ENCODE results near the gene NPVF. TPM values are rescaled to one million over a fixed set of nuclear protein-coding genes. Genes with fewer than 3 reads are reported as not detected.

NPVF gene
- polyA plus RNA-seq, 3 donors: not detected

GRCh38 chr7:25216837-25217236 is 11.4 kb downstream of the NPVF start:
- no peaks in the 10 kb centered on the region for H3K4me1 ChIP-seq (ENCODE audit: control insufficient read depth in 1 of 2, insufficient read depth in 2 of 2, low read length in 2 of 2)
- Mint-ChIP-seq H3K36me3 (no peaks in the 10 kb centered on the region), H3K4me3 (no peak overlapping the region), H3K27ac (no peak overlapping the region), H3K4me1 (no peaks in the 10 kb centered on the region), H3K9me3 (peaks cover 0 to under 1% (median 0%) of the 10 kb centered on the region in 7 donors), H3K27me3 (ENCODE audit: low read depth in 3 of 3) (peaks cover 7 to 9% (median 9%) of the 10 kb centered on the region in 3 donors)
- H3K4me3 ChIP-seq (replicated peaks in 1 of 3; ENCODE audit: low read depth in 2 of 3, low read length in 3 of 3): no peak overlapping the region
- no peaks in the 10 kb centered on the region for H3K9me3 ChIP-seq (replicated peaks in 1 of 2; ENCODE audit: control insufficient read depth in 1 of 2, insufficient read depth in 1 of 2, low read length in 2 of 2)
- H3K36me3 ChIP-seq (replicated peaks in 1 of 2; ENCODE audit: control insufficient read depth in 1 of 2, insufficient read depth in 2 of 2, low read length in 2 of 2): no peaks in the 10 kb centered on the region
- H3K27me3 ChIP-seq (ENCODE audit: control insufficient read depth in 2 of 2, insufficient read depth in 2 of 2, low read length in 2 of 2): peaks cover 0 to 2% of the 10 kb centered on the region in 2 donors
- H3K4me2 ChIP-seq (replicated peaks; ENCODE audit: extremely low read depth, low read length, poor library complexity, severe bottlenecking): no peak overlapping the region
- intact Hi-C loops (cut with micrococcal nuclease): no loop called here
- no peak overlapping the region for H3K27ac ChIP-seq (ENCODE audit: low read depth in 1 of 2, low read length in 2 of 2)
- H3K79me2 ChIP-seq (ENCODE audit: insufficient read depth, low read length): no peaks in the 10 kb centered on the region
- peak; percentile 88 for TF ChIP-seq CTCF (IDR thresholded peaks at IDR 0.05)
- no peak overlapping the region for H2AFZ ChIP-seq (ENCODE audit: insufficient read depth, low read depth, low read length, poor library complexity, severe bottlenecking)
- no CpG with 5 or more reads among the region's 2 CpGs for WGBS (ENCODE audit: insufficient coverage)
- no peak overlapping the region for H3K9ac ChIP-seq (ENCODE audit: insufficient read depth, low read length, poor library complexity, severe bottlenecking)
- no peaks in the 10 kb centered on the region for H4K20me1 ChIP-seq (ENCODE audit: insufficient read depth, low read length)
- peak; percentile 6 to 44 (median 28) for DNase-seq

- H3K4me2 ChIP-seq (replicated peaks; ENCODE audit: extremely low read depth, low read length, poor library complexity, severe bottlenecking): no peak overlapping the region
- no peak overlapping the region for H2AFZ ChIP-seq (ENCODE audit: insufficient read depth, low read depth, low read length, poor library complexity, severe bottlenecking)
- H3K4me3 ChIP-seq (replicated peaks in 1 of 3; ENCODE audit: low read depth in 2 of 3, low read length in 3 of 3): no peak overlapping the region
- H3K36me3 ChIP-seq (replicated peaks in 1 of 2; ENCODE audit: control insufficient read depth in 1 of 2, insufficient read depth in 2 of 2, low read length in 2 of 2): no peaks in the 10 kb centered on the region
- no peaks in the 10 kb centered on the region for H3K9me3 ChIP-seq (replicated peaks in 1 of 2; ENCODE audit: control insufficient read depth in 1 of 2, insufficient read depth in 1 of 2, low read length in 2 of 2)
- H3K27ac ChIP-seq (ENCODE audit: low read depth in 1 of 2, low read length in 2 of 2): no peak overlapping the region
- no peaks in the 10 kb centered on the region for H3K4me1 ChIP-seq (ENCODE audit: control insufficient read depth in 1 of 2, insufficient read depth in 2 of 2, low read length in 2 of 2)
- Mint-ChIP-seq H3K9me3 (peaks cover 0 to 2% (median 0%) of the 10 kb centered on the region in 7 donors), H3K36me3 (no peaks in the 10 kb centered on the region), H3K4me3 (no peak overlapping the region), H3K27me3 (ENCODE audit: low read depth in 3 of 3) (peaks cover 7 to 9% (median 8%) of the 10 kb centered on the region in 3 donors), H3K27ac (no peak overlapping the region), H3K4me1 (no peaks in the 10 kb centered on the region)
- WGBS (ENCODE audit: insufficient coverage): 90% methylated on average over 2 of the region's 8 CpGs
- no peak for DNase-seq
- no peak overlapping the region for H3K9ac ChIP-seq (ENCODE audit: insufficient read depth, low read length, poor library complexity, severe bottlenecking)
- TF ChIP-seq CTCF (IDR thresholded peaks at IDR 0.05): no peak
- intact Hi-C loops (cut with micrococcal nuclease): no loop called here
- peaks cover 0 to 2% of the 10 kb centered on the region in 2 donors for H3K27me3 ChIP-seq (ENCODE audit: control insufficient read depth in 2 of 2, insufficient read depth in 2 of 2, low read length in 2 of 2)
- H4K20me1 ChIP-seq (ENCODE audit: insufficient read depth, low read length): no peaks in the 10 kb centered on the region
- no peaks in the 10 kb centered on the region for H3K79me2 ChIP-seq (ENCODE audit: insufficient read depth, low read length)
Observed at GRCh38 chr7:25215694-25216335, 12.5 kb downstream of the NPVF start.

All from CD14-positive monocyte (primary cell).